ENCODE results near the gene B3GLCT.

DNA sequence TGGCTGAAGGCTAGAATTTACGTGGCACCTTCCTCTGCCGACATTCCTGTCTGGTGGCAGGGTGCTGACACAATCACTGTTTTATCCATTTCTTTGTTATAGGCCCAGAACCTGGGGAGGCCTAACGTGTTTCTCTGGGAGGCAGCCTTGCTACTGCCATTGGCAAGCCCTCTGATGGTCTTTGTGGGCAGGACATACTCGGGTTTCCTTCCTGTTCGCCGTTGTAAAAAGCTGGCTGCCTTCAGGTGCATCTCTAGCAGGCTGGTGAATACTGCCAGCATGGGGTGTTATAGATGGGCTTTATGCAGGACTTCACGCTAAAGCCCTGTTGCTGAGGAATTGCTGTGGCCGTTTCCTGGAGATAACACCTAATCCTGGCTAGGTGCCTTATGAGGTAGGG lies 28.1 kb downstream of the B3GLCT start:
- TF ChIP-seq, protein P1, sequence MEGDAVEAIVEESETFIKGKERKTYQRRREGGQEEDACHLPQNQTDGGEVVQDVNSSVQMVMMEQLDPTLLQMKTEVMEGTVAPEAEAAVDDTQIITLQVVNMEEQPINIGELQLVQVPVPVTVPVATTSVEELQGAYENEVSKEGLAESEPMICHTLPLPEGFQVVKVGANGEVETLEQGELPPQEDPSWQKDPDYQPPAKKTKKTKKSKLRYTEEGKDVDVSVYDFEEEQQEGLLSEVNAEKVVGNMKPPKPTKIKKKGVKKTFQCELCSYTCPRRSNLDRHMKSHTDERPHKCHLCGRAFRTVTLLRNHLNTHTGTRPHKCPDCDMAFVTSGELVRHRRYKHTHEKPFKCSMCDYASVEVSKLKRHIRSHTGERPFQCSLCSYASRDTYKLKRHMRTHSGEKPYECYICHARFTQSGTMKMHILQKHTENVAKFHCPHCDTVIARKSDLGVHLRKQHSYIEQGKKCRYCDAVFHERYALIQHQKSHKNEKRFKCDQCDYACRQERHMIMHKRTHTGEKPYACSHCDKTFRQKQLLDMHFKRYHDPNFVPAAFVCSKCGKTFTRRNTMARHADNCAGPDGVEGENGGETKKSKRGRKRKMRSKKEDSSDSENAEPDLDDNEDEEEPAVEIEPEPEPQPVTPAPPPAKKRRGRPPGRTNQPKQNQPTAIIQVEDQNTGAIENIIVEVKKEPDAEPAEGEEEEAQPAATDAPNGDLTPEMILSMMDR (IDR thresholded peaks at IDR 0.05; ENCODE audit: insufficient read depth, low read depth, low read length) = no peak
- TF ChIP-seq EZH2 (IDR thresholded peaks at IDR 0.05; ENCODE audit: insufficient read depth, low read length) = no peak

All from astrocyte (in vitro differentiated cells and primary cell).